GM06990 (cell line): ENCODE measurements around the gene LCN15.
"Not testable (repeated sequence)": the region's sequence is repeated elsewhere in the genome, so short reads cannot be mapped to it uniquely, and the experiment has no call there.

Experiments
- DNase-seq: peaks from one replicate; pipeline ENCODE4 v3.0.0-alpha.2; 2011; ENCODE audit not compliant: insufficient read length; ENCODE audit errors: extremely low read depth
- H3K27me3 ChIP-seq: replicated peaks from 2 replicates; pipeline ENCODE4 v1.6.0; 2011; ENCODE audit warnings: low read length; ENCODE audit not compliant: control insufficient read depth, insufficient read depth
- H3K36me3 ChIP-seq: 2 replicates; pipeline ENCODE4 v1.5.1; 2011; ENCODE audit warnings: low read length; ENCODE audit not compliant: control insufficient read depth, insufficient read depth
- H3K4me3 ChIP-seq: replicated peaks from 2 replicates; pipeline ENCODE4 v1.5.1; 2011; ENCODE audit warnings: low read depth, mild to moderate bottlenecking, control low read depth, low read length
- CTCF ChIP-seq: IDR thresholded peaks from 2 replicates; pipeline ENCODE4 v1.5.1; 2011; ENCODE audit warnings: low read length, control low read depth, mild to moderate bottlenecking, inconsistent platforms; ENCODE audit not compliant: insufficient read depth, poor library complexity, severe bottlenecking

LCN15 gene

DNA sequence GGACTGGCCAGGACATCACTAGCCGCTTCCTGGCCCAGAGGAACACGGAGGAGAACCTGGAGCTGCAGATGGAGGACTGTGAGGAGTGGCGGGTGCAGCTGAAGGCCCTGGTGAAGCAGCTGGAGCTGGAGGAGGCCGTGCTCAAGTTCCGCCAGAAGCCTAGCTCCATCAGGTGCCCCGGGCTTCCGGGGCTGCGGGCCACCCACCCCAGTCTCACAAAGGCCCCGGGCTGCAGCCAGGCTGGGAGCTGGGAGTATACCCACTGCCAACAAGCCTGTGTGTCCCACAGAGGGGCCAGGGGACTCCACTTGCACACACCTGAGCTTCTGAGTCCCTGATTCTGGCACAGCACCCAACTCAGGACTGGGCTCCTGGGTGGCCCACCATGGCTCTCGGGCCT, 41.7 kb upstream of the LCN15 start:
- Histone ChIP-seq H3K36me3 (no peaks in the 10 kb centered on the region; the same call in none of the 2 replicates), H3K27me3 (no peaks in the 10 kb centered on the region), H3K4me3 (no peak overlapping the region)
- no peak for DNase-seq
- TF ChIP-seq CTCF: no peak

DNA sequence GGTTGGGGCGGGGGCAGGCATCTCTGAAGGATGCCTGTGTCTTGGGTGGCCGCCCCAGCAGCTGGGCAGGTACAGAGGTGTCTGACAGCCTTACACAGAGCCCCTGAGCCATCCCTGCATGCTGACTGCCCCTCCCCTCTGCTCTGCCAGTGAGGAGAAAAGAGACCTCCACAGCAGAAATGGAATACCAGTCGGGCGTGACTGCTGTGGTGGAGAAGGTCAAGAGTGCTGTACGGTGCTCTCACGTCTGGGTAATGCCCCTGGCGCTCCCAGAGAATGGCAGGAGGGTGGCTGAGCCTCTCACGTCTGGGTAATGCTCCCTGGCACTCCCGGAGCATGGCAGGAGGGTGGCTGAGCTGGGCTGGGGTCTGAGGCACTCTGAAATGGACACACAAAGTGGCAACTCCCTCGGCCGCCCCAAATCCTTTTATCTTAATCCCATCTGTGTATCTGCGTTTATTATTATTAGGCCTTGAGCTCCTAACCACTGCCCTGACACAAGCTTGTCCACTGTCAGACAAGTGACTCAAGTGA, 41.0 kb upstream of the LCN15 start:
- H3K36me3 ChIP-seq: no peaks in the 10 kb centered on the region; the same call in none of the 2 replicates
- H3K4me3 ChIP-seq: no peak overlapping the region
- no peaks in the 10 kb centered on the region for H3K27me3 ChIP-seq
- no peak for TF ChIP-seq CTCF
- DNase-seq: no peak

- Histone ChIP-seq H3K27me3 (no peaks in the 10 kb centered on the region), H3K36me3 (no peaks in the 10 kb centered on the region; the same call in none of the 2 replicates), H3K4me3 (no peak overlapping the region)
- no peak for DNase-seq
- no peak for TF ChIP-seq CTCF
Measured at GRCh38 chr9:136804509-136805206, 40.3 kb upstream of the LCN15 start.

DNA sequence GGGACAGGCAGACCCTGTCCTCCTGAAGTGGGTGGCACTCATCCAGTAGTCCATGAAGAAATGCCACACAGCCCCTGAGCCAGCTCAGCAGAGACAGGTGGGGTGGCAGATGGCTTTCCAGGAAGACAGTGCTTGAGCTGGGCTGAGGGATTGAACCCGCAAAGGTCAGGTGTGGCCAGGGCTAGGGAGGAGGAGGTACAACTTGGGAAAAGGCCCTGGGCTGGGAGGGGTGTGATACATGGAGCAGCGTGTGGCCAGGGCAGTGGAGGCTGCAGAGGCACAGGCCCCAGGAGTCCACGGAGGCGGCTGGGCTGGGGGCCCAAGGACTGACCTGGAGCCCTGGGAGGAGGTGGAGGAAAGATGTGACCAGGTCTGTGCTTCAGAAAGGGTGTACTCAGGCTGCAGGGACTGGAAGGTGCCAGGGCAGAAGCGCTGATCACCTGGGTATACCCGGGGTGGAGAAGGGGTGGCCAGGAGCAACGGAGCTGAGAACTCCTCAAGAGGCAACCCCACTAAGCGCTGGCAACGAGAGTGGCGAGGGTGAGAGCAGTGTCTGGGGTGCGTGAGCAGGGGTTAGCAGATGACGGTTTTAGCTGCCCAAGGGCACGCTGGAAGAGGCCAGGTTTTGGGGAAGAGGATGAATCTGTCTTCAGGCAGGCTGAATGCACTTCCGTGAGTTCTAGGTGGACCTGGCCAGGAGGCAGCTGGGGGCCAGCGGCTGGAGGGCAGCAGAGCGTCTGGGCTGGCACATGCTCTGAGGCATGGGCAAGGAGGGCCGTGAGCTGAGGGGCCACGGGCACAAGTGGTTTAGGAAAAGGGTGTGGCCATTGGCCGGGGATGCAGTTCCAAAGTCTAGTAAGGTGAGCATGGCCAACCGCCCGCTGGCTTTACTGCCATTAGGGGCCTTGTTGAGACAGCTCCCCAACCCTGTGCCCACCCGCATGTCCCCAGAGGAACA, 39.5 kb upstream of the LCN15 start:
- H3K4me3 ChIP-seq: no peak overlapping the region
- no peaks in the 10 kb centered on the region; the same call in 1 of the 2 replicates for H3K27me3 ChIP-seq
- no peaks in the 10 kb centered on the region; the same call in none of the 2 replicates for H3K36me3 ChIP-seq
- no peak for DNase-seq
- TF ChIP-seq CTCF: no peak

GRCh38 chr9:136803009-136803550, 38.8 kb upstream of the LCN15 start:
- not testable (repeated sequence) for H3K36me3 ChIP-seq, H3K27me3 ChIP-seq, H3K4me3 ChIP-seq, DNase-seq
